ENCODE data around the gene TMEM240.

GRCh38 chr1:1542766-1543705 is 2.6 kb upstream of the TMEM240 start:
- no peak for TF ChIP-seq CTCF (IDR thresholded peaks at IDR 0.05)
- TF ChIP-seq FOXP1 (CRISPR knock-in tag; IDR thresholded peaks at IDR 0.05; ENCODE audit: borderline replicate concordance), result no peak
- TF ChIP-seq USF2 (CRISPR knock-in tag; IDR thresholded peaks at IDR 0.05), result no peak
- TF ChIP-seq JAZF1 (CRISPR knock-in tag; IDR thresholded peaks at IDR 0.05), result no peak
- TF ChIP-seq RORB (CRISPR knock-in tag; IDR thresholded peaks at IDR 0.05), result no peak
- TF ChIP-seq JUN (CRISPR knock-in tag; IDR thresholded peaks at IDR 0.05), result no peak
- TF ChIP-seq NR2C2 (CRISPR knock-in tag; IDR thresholded peaks at IDR 0.05), result no peak
- TF ChIP-seq CBFB (CRISPR knock-in tag; IDR thresholded peaks at IDR 0.05; ENCODE audit: low read depth), result no peak
- TF ChIP-seq ZNF121 (CRISPR knock-in tag; IDR thresholded peaks at IDR 0.05), result no peak
- no peak for TF ChIP-seq CREB1 (CRISPR knock-in tag; IDR thresholded peaks at IDR 0.05)
- TF ChIP-seq NFYB (CRISPR knock-in tag; conservative IDR thresholded peaks at IDR 0.05; ENCODE audit: low read depth), result no peak
